ENCODE results near the gene CTXND2. TPM values are rescaled to one million over a fixed set of nuclear protein-coding genes. Genes with fewer than 3 reads are reported as not detected.
"Not testable (repeated sequence)": the region's sequence is repeated elsewhere in the genome, so short reads cannot be mapped to it uniquely, and the experiment has no call there.

Gene CTXND2
- total RNA-seq (2022): not detected in 2 replicates
- not detected for Bru-seq, nascent RNA
- BruChase-seq, experiment 1, labeled RNA remaining after a 2-hour chase: percentile 3 among the genes with signal in this experiment
- BruChase-seq, experiment 2, labeled RNA remaining after a 6-hour chase: not detected
- long read RNA-seq: 0 reads

DNA sequence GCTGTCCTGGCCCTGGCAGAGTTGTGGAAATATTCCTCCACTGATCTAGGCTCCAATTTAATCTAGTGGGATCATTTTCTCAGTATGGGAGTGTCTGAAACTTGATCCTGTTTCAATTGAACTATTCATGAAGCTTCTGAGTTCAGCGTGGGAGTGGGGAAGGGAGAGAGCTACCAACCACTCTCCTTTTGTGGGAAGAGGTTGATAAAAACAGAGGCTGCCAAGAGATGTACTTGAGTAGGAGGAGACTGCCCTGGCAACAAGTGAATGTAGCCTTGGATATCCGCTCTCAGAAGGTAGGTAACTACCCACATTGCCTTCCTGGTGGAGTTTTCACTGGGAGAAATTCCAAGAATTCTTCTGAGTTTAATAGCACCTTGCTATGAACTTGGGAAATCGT is at the start of gene CTXND2:
Gene CTXND2, plus strand, starts transcription at position 119 of the 400 bp plus-strand sequence. CDS start 25,179 bp downstream, outside the sequence.
- Histone ChIP-seq H3K9me3 (no peaks in the 10 kb centered on the region), H3K36me3 (ENCODE audit: control insufficient read depth, insufficient read depth, low read length) (no peaks in the 10 kb centered on the region), H3K4me3 (ENCODE audit: low read depth, low read length) (no peak within 1 kb of the TSS), H3K27me3 (replicated peaks; ENCODE audit: control insufficient read depth, insufficient read depth, low read length) (no peaks in the 10 kb centered on the region), H3K4me1 (no peaks in the 10 kb centered on the region)
- no peak within 1 kb of the TSS for H3K27ac Mint-ChIP-seq (ENCODE audit: unreplicated experiment)
- no peak within 1 kb of the TSS for H3K4me3 Mint-ChIP-seq (ENCODE audit: unreplicated experiment)
- intact Hi-C loops (cut with micrococcal nuclease; ENCODE audit: unreplicated experiment): no loop called here
- peaks cover 6% of the 10 kb centered on the region for H3K27me3 Mint-ChIP-seq (ENCODE audit: insufficient read depth, unreplicated experiment)
- ChIA-PET CTCF (no interaction called here), POLR2A (no interaction called here)
- DNase-seq: no peak
- no peaks in the 10 kb centered on the region for H3K9me3 Mint-ChIP-seq (ENCODE audit: unreplicated experiment)
- BruUV-seq (replicated peaks): no TSS peak
- no peaks in the 10 kb centered on the region for H3K4me1 Mint-ChIP-seq (ENCODE audit: low read depth, unreplicated experiment)
- TF ChIP-seq, protein P1, sequence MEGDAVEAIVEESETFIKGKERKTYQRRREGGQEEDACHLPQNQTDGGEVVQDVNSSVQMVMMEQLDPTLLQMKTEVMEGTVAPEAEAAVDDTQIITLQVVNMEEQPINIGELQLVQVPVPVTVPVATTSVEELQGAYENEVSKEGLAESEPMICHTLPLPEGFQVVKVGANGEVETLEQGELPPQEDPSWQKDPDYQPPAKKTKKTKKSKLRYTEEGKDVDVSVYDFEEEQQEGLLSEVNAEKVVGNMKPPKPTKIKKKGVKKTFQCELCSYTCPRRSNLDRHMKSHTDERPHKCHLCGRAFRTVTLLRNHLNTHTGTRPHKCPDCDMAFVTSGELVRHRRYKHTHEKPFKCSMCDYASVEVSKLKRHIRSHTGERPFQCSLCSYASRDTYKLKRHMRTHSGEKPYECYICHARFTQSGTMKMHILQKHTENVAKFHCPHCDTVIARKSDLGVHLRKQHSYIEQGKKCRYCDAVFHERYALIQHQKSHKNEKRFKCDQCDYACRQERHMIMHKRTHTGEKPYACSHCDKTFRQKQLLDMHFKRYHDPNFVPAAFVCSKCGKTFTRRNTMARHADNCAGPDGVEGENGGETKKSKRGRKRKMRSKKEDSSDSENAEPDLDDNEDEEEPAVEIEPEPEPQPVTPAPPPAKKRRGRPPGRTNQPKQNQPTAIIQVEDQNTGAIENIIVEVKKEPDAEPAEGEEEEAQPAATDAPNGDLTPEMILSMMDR (IDR thresholded peaks at IDR 0.05; ENCODE audit: insufficient read depth in 1 of 2, low read depth in 1 of 2, low read length in 1 of 2, severe bottlenecking in 1 of 2, unreplicated experiment in 1 of 2): no peak
- H3K36me3 Mint-ChIP-seq (ENCODE audit: insufficient read depth, unreplicated experiment): peaks cover 5% of the 10 kb centered on the region

DNA sequence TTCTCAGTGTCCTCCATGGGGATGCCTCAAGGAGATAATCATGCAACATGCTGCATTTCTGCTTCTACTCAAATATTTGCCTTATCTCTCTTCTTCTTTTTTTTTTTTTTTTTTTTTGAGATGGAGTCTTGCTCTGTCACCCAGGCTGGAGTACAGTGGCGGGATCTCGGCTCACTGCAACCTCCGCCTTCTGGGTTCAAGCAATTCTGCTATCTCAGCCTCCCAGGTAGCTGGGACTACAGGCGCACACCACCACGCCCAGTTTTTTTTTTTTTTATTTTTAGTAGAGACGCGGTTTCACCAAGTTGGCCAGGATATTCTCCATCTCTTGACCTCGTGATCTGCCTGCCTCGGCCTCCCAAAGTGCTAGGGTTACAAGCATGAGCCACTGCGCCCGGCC is 46.1 kb upstream of the CTXND2 start:
- H3K27me3 Mint-ChIP-seq (ENCODE audit: insufficient read depth, unreplicated experiment); intact Hi-C loops (cut with micrococcal nuclease; ENCODE audit: unreplicated experiment); H3K4me1 ChIP-seq; H3K9me3 Mint-ChIP-seq (ENCODE audit: unreplicated experiment); H3K36me3 ChIP-seq (ENCODE audit: control insufficient read depth, insufficient read depth, low read length); DNase-seq; CTCF ChIA-PET; BruUV-seq (replicated peaks); H3K9me3 ChIP-seq; H3K27me3 ChIP-seq (replicated peaks; ENCODE audit: control insufficient read depth, insufficient read depth, low read length); H3K4me3 Mint-ChIP-seq (ENCODE audit: unreplicated experiment); H3K27ac Mint-ChIP-seq (ENCODE audit: unreplicated experiment); H3K4me3 ChIP-seq (ENCODE audit: low read depth, low read length); POLR2A ChIA-PET; H3K4me1 Mint-ChIP-seq (ENCODE audit: low read depth, unreplicated experiment): not testable (repeated sequence)
- H3K36me3 Mint-ChIP-seq (ENCODE audit: insufficient read depth, unreplicated experiment): peaks cover 19% of the 10 kb centered on the region

DNA sequence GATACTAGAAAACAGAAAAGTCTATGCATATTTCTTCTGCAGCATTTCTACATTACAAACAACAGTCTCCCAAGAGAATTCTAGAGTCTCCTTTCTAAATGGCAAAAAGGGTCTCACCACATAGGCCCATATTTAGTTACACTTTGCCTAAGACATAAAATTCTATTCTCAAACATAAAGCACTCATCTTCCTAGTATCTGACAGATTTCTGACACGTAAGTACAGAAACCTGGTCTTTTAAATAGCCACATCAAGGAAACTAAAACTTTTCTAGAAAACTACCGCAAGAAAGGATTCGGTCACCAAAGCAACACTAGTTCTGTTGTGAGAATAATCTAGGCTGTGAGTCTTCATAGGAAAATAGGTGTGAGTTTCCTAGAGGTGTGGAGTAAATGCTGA is 45.3 kb upstream of the CTXND2 start:
- Mint-ChIP-seq H3K27ac (ENCODE audit: unreplicated experiment) (no peak overlapping the region), H3K27me3 (ENCODE audit: insufficient read depth, unreplicated experiment) (no peaks in the 10 kb centered on the region), H3K9me3 (ENCODE audit: unreplicated experiment) (no peaks in the 10 kb centered on the region), H3K4me1 (ENCODE audit: low read depth, unreplicated experiment) (peaks cover 7% of the 10 kb centered on the region), H3K4me3 (ENCODE audit: unreplicated experiment) (no peak overlapping the region), H3K36me3 (ENCODE audit: insufficient read depth, unreplicated experiment) (peaks cover 11% of the 10 kb centered on the region)
- H3K9me3 ChIP-seq: no peaks in the 10 kb centered on the region
- intact Hi-C loops (cut with micrococcal nuclease; ENCODE audit: unreplicated experiment): no loop called here
- no peaks in the 10 kb centered on the region; the same call in 1 of the 2 replicates for H3K36me3 ChIP-seq (ENCODE audit: control insufficient read depth, insufficient read depth, low read length)
- BruUV-seq (replicated peaks): no TSS peak
- CTCF ChIA-PET: no interaction called here
- POLR2A ChIA-PET: no interaction called here
- no peak for DNase-seq
- TF ChIP-seq, protein P1 (IDR thresholded peaks at IDR 0.05; ENCODE audit: insufficient read depth in 1 of 2, low read depth in 1 of 2, low read length in 1 of 2, severe bottlenecking in 1 of 2, unreplicated experiment in 1 of 2): no peak
- no peak overlapping the region for H3K4me3 ChIP-seq (ENCODE audit: low read depth, low read length)
- no peaks in the 10 kb centered on the region for H3K27me3 ChIP-seq (replicated peaks; ENCODE audit: control insufficient read depth, insufficient read depth, low read length)
- H3K4me1 ChIP-seq: no peaks in the 10 kb centered on the region; the same call in 1 of the 2 replicates

DNA sequence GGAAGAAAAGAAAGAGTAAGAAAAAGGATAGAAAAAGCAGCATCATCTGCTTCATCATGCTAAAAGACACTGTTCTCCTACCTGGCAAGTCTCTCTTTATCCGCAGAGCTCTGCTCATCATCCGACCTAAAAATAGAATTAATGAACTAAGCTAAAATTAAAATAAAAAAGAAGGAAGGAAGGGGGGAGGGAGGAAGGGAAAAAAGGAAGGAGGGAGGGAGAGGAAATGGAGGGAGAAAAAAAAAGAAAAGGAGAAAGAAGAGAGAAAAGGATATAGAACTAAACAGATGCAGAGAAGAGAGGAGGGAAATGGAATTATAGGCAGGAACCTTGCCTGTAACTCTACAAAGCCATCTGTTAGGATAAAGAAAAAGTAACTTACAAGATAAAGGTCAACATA is 44.6 kb upstream of the CTXND2 start:
- no peak overlapping the region for H3K4me3 Mint-ChIP-seq (ENCODE audit: unreplicated experiment)
- H3K36me3 Mint-ChIP-seq (ENCODE audit: insufficient read depth, unreplicated experiment): peaks cover 7% of the 10 kb centered on the region
- peaks cover 4% of the 10 kb centered on the region for H3K4me1 Mint-ChIP-seq (ENCODE audit: low read depth, unreplicated experiment)
- H3K27me3 Mint-ChIP-seq (ENCODE audit: insufficient read depth, unreplicated experiment): no peaks in the 10 kb centered on the region
- no peak overlapping the region for H3K27ac Mint-ChIP-seq (ENCODE audit: unreplicated experiment)
- no peak overlapping the region for H3K4me3 ChIP-seq (ENCODE audit: low read depth, low read length)
- TF ChIP-seq, protein P1 (IDR thresholded peaks at IDR 0.05; ENCODE audit: insufficient read depth in 1 of 2, low read depth in 1 of 2, low read length in 1 of 2, severe bottlenecking in 1 of 2, unreplicated experiment in 1 of 2): no peak
- intact Hi-C loops (cut with micrococcal nuclease; ENCODE audit: unreplicated experiment): no loop called here
- H3K4me1 ChIP-seq: no peaks in the 10 kb centered on the region
- BruUV-seq (replicated peaks): no TSS peak
- ChIA-PET CTCF (no interaction called here), POLR2A (no interaction called here)
- no peaks in the 10 kb centered on the region; the same call in 1 of the 2 replicates for H3K36me3 ChIP-seq (ENCODE audit: control insufficient read depth, insufficient read depth, low read length)
- no peaks in the 10 kb centered on the region for H3K27me3 ChIP-seq (replicated peaks; ENCODE audit: control insufficient read depth, insufficient read depth, low read length)
- no peak for DNase-seq
- H3K9me3 ChIP-seq: no peaks in the 10 kb centered on the region
- H3K9me3 Mint-ChIP-seq (ENCODE audit: unreplicated experiment): no peaks in the 10 kb centered on the region
